BE2C (cell line): Measurements from ENCODE around the gene CBLN3.

Experiments
- DNase-seq: peaks from one replicate; pipeline ENCODE4 v3.0.0-alpha.2; 2020
- H3K27me3 ChIP-seq: fragments of 250-450 bp; sonication (Bioruptor Pico); 2 replicates; pipeline ENCODE4 v1.5.1; 2020; ENCODE audit warnings: mild to moderate bottlenecking
- H3K36me3 ChIP-seq: fragments of 250-450 bp; sonication (Bioruptor Pico); 2 replicates; pipeline ENCODE4 v1.5.1; 2020; ENCODE audit warnings: mild to moderate bottlenecking
- H3K4me1 ChIP-seq: fragments of 250-450 bp; sonication (Bioruptor Pico); 2 replicates; pipeline ENCODE4 v1.5.1; 2020
- H3K4me3 ChIP-seq: 2 replicates; pipeline ENCODE4 v1.5.1; 2011; ENCODE audit warnings: low read depth, low read length
- H3K9me3 ChIP-seq: fragments of 250-450 bp; sonication (Bioruptor Pico); 2 replicates; pipeline ENCODE4 v1.5.1; 2020
- TF ChIP-seq, protein P1 (sequence below): IDR thresholded peaks from 2 replicates; pipeline ENCODE4 v1.5.1; 2012; ENCODE audit warnings: mild to moderate bottlenecking, low read depth, low read length

The CBLN3 gene

DNA sequence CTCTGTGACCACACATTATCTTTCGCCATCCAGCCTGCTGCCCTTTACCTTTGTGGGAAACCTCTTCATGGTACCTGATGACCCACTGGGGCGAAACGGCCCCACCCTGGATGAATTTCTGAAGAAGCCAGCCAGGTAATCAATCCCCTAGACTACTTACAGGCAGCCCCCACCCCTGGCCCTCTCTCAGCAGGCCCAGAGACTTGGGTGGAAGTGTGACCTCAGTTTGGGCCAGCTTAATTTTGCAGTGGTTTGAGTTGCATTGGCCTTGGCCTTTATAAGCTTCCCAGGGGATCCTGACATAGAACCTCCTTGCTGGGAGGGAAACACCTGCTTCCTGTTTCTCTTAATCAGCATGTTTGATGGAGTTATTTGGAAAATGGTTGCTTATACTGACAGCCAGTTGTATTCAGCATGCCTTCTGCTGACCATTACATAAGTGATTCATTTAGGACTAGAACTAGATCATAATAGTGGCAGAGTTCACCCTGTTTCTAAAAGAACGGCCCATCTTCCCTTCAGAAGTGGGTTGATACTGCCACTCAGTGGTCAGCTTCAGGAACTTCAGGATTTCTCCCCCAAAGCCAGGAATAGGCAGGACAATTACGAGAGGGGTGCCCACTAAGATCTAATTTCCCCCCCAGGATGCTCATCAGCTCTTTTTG is 7.0 kb upstream of the CBLN3 start:
- TF ChIP-seq, protein P1, sequence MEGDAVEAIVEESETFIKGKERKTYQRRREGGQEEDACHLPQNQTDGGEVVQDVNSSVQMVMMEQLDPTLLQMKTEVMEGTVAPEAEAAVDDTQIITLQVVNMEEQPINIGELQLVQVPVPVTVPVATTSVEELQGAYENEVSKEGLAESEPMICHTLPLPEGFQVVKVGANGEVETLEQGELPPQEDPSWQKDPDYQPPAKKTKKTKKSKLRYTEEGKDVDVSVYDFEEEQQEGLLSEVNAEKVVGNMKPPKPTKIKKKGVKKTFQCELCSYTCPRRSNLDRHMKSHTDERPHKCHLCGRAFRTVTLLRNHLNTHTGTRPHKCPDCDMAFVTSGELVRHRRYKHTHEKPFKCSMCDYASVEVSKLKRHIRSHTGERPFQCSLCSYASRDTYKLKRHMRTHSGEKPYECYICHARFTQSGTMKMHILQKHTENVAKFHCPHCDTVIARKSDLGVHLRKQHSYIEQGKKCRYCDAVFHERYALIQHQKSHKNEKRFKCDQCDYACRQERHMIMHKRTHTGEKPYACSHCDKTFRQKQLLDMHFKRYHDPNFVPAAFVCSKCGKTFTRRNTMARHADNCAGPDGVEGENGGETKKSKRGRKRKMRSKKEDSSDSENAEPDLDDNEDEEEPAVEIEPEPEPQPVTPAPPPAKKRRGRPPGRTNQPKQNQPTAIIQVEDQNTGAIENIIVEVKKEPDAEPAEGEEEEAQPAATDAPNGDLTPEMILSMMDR: peak; percentile 88
- Histone ChIP-seq H3K36me3 (peaks cover 29% of the 10 kb centered on the region), H3K27me3 (no peaks in the 10 kb centered on the region), H3K9me3 (no peaks in the 10 kb centered on the region), H3K4me1 (peaks cover 3% of the 10 kb centered on the region), H3K4me3 (no peak overlapping the region)
- peak; percentile 45 for DNase-seq

DNA sequence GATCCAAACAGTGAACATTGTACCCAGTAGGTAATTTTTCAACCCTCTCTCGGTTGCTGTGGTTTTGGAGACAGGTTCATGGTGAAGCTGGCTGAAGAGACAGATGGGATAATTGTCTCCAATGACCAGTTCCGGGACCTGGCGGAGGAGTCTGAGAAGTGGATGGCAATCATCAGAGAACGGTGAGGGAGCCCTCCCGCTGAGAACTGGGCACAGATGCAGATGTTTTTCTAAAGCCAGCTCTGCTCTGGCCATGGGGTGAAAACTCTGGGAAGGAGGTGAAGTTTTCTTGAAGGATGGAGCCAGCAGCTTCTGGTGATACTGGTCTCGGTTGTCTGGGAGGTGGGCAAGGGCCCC is 6.5 kb upstream of the CBLN3 start:
- Histone ChIP-seq H3K36me3 (peaks cover 24% of the 10 kb centered on the region), H3K4me1 (0 out of 2 replicates have a peak, but pooled peaks cover 3% of the 10 kb centered on the region), H3K27me3 (no peaks in the 10 kb centered on the region)

DNA sequence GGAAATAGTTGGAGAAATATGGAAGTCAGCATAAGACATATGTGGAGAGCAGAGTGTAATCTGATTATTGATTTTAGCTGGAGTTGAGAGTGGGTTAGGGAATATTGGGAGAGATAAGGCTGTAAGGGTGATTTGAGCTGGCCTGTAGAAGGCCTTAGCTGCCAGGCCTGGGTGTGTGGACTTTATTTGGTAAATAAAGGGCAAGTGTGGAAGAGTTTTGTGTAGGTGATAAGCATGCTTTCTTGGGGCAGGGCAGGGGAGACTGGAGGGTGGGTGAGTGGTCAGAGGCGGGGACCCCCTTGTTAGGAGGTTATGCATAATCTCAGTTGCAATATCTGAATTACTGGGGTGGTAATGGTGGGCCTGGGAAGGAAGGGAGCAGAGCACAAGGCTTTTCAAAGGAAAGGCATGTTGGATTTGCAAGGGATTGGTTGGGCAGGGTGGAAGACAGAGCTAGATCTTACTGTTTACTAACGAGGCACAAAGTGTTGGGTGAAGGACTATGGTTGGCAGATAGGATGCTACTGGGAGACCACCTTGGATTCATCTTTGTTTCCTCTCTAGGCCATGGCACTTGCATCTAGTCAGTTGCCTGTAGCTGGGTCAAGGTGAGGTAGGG is 5.8 kb upstream of the CBLN3 start:
- no peaks in the 10 kb centered on the region for H3K9me3 ChIP-seq
- H3K4me1 ChIP-seq: 0 out of 2 replicates have a peak, but pooled peaks cover 3% of the 10 kb centered on the region

More for the DNA sequence above, 6.5 kb upstream of the CBLN3 start:
- no peak overlapping the region for H3K4me3 ChIP-seq
- no peak for DNase-seq
- TF ChIP-seq, protein P1: no peak
- H3K9me3 ChIP-seq: no peaks in the 10 kb centered on the region

DNA sequence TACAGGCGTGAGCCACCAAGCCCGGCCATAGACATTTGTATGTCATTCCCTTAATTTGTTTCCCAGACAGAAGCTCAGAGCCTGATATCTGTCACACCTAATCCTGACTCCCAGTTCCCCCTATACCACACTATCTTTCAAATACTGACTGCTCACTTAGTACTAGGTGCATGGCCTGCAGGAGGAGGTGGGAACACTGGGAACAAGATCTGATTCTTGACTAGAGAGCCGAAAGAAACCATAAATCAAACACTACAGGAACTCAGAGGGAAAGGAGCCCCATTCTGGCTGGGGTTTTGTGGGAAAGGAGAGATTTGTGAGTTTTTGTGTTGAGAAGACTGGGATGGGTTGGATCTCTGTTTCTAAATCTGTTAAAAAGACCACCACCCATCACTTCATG is 5.2 kb upstream of the CBLN3 start:
- Histone ChIP-seq H3K4me3 (no peak overlapping the region), H3K27me3 (no peaks in the 10 kb centered on the region), H3K4me1 (0 out of 2 replicates have a peak, but pooled peaks cover 3% of the 10 kb centered on the region), H3K9me3 (no peaks in the 10 kb centered on the region), H3K36me3 (peaks cover 12% of the 10 kb centered on the region)
- TF ChIP-seq, protein P1: no peak
- DNase-seq: no peak

More for the DNA sequence above, 5.8 kb upstream of the CBLN3 start:
- no peak for DNase-seq
- TF ChIP-seq, protein P1: no peak
- no peaks in the 10 kb centered on the region for H3K27me3 ChIP-seq
- peaks cover 17% of the 10 kb centered on the region for H3K36me3 ChIP-seq
- no peak overlapping the region for H3K4me3 ChIP-seq

DNA sequence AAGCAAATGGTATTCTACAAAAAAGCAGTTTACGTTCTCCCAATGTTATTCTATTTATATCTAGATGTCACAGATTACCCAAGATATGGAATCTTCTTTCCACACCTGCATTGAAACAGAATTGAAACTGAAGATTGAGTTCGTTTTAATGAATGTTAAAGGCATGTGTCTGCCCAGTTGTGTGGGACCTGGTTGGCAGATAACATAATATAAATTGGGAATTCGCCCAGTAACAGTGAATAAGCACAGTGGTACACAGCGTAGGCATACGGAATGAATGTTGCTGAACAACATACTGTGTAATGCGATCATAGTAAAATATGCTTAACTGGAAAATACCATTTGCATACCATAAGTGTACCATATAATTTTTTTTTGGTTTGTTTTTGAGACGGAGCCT is 4.6 kb upstream of the CBLN3 start:
- Histone ChIP-seq H3K4me1 (peaks cover 9% of the 10 kb centered on the region), H3K9me3 (no peaks in the 10 kb centered on the region), H3K27me3 (no peaks in the 10 kb centered on the region), H3K4me3 (no peak overlapping the region), H3K36me3 (peaks cover 7% of the 10 kb centered on the region; the same call in 1 of the 2 replicates)
- no peak for DNase-seq
- TF ChIP-seq, protein P1: no peak
